ENCODE measurements around the gene CENPVL2.

GRCh38 chrX:51728202-51728601 is 45.6 kb upstream of the CENPVL2 start:
- no peak for TF ChIP-seq POLR2AphosphoS5 (IDR thresholded peaks at IDR 0.05)
- no peak for TF ChIP-seq CTCF (IDR thresholded peaks at IDR 0.05)
